Epithelial cell of esophagus (primary cell): ENCODE results near the gene TGFB3.

Experiments used
- DNase-seq: peaks from one replicate; pipeline ENCODE4 v3.0.0; 2010; ENCODE audit warnings: low read depth
- H3K4me3 ChIP-seq: 2 replicates; pipeline ENCODE4 v1.5.1; 2011; ENCODE audit warnings: mild to moderate bottlenecking, low read length, control low read depth
- TF ChIP-seq, protein P1 (sequence below): IDR thresholded peaks from 2 replicates; pipeline ENCODE4 v1.5.1; 2011; ENCODE audit warnings: low read depth, mild to moderate bottlenecking, low read length, control low read depth, inconsistent platforms; ENCODE audit not compliant: insufficient read depth; ENCODE audit errors: missing control alignments

The TGFB3 gene

DNA sequence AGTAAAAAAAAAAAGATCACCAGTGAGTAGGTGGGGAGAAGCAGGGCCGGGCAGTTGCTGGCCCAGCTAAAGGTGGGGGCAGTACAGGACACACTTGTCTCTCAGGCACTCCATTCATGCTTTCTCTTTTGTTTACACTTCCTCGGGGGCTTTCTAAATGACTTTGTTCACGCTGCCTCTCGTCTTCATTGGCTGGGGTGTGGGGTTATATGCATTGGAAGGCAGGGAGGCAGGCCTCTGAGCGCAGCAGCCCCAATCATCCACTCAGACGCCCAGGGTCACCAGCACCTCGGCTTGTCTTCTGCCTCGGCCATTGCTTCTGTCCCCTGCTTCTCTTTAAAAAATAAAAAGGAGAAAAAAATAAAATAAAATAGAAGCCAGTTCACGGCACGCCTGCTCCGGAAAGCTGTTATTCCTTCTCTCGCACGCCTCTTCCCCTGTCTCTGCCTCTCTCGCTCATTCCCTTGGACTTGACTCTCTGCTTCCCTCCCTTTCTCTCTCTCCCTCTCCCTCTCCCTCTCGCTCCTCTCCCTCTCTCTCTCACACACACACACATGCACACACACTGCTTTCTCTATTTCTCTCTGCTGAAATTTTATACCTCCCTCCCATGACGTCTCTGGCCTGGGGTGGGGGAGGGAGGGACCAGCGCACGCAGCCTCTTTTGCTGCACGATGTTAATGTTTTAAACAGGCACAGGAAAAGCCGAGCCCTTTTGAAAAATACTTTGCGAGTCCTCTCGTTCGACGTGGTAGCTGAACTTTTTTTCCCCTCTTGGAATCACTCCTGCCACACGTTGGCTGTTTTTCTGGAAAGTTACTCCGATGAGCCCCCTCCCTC lies at the start of gene TGFB3:
Gene TGFB3 (minus strand): TSS at position 570 of the 840 bp plus-strand sequence. CDS start 1,102 bp downstream, outside the sequence.
- TF ChIP-seq, protein P1, sequence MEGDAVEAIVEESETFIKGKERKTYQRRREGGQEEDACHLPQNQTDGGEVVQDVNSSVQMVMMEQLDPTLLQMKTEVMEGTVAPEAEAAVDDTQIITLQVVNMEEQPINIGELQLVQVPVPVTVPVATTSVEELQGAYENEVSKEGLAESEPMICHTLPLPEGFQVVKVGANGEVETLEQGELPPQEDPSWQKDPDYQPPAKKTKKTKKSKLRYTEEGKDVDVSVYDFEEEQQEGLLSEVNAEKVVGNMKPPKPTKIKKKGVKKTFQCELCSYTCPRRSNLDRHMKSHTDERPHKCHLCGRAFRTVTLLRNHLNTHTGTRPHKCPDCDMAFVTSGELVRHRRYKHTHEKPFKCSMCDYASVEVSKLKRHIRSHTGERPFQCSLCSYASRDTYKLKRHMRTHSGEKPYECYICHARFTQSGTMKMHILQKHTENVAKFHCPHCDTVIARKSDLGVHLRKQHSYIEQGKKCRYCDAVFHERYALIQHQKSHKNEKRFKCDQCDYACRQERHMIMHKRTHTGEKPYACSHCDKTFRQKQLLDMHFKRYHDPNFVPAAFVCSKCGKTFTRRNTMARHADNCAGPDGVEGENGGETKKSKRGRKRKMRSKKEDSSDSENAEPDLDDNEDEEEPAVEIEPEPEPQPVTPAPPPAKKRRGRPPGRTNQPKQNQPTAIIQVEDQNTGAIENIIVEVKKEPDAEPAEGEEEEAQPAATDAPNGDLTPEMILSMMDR: no peak
- peak; percentile 81 for DNase-seq
- H3K4me3 ChIP-seq: peak within 1 kb of the TSS; percentile 57

DNA sequence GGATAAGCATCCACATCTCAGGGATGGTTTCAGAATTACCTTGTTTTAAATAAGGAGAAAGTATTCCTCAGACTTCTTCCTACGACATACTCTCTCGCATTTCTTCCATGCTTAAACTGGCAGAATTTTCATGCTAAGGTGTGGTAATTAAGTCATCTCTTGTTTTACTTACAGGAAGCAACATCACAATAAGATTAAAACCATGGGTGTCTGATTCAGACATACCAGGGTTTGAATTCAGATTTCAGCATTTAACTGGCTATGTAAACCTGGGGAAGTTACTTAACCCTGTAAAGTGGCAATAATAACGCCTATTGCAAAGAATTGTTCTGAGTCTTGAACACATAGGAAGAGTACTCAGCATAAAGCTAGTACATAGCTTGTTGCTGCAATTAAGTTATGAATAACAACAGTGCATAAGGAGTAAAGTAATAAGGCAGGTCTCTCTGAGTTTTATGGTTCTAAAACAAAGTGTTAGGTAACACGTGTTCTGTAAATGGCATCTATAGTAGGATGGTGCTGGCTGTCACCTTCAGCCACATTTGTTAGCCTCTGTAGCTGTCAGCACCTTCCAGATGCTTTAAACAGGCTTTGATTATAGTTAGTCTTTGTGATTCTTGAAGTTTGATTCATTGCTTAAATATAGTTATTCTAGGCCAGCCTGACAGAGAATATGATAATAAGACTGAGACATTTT lies 42.6 kb upstream of the TGFB3 start:
- H3K4me3 ChIP-seq: no peak overlapping the region
- TF ChIP-seq, protein P1: no peak
- peak; percentile 70 for DNase-seq

DNA sequence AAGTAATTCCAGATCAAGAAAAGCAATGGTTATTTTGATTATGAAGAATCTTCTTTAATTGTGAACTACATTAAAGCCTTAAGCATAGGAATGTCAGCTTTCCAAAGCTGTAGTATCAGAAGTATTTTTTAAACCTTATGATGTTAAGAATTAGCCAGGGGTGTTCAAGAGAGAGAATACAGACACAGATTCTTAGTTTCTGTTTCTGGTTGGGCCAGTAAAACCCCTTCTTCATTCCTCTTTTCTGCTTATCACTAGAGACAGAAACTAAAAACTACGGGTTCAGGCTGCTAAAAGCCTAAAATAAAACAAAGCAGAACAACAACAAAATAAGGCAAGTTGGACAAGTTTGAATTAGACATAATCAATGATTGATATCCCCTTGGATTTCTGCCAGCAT lies 42.0 kb upstream of the TGFB3 start:
- no peak overlapping the region for H3K4me3 ChIP-seq
- no peak for DNase-seq
- TF ChIP-seq, protein P1: no peak

DNA sequence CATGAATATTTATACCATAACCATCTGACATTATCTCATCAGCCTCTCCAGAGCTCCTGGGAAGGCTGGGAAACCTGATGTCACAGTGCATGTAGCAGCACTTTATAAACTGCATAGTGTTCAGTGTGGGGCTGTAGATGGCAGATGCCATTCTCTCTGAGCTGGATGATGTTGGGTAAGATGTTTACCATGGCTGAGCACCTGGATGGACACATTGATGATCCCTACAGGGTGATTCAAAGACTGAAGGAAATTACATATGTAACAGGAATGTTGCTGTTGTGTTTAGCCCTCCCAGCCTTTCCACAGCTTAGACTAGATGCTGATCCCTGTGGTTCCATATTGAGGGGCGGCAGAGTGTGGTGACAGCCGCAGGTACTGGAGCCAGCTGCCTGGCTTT lies 41.2 kb upstream of the TGFB3 start:
- TF ChIP-seq, protein P1: no peak
- no peak overlapping the region for H3K4me3 ChIP-seq
- peak; percentile 89 for DNase-seq

DNA sequence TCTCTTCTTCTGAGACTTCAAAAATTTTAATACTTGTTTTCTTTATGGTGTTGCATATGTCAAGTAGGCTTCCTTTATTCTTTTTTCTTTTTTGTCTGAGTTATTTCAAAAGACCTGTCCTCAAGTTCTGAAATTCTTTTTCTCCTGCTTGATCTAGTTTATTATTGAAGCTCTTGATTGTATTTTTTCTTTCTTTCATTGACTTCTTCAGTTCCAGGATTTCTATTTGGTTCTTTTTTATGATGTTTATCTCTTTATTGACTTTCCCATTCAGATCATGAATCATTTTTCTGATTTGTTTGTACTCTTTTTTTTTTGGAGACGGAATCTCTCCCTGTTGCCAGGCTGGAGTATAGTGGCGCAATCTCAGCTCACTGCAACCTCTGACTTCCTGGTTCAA lies 37.9 kb upstream of the TGFB3 start:
- TF ChIP-seq, protein P1: no peak
- H3K4me3 ChIP-seq: no peak overlapping the region
- DNase-seq: no peak

DNA sequence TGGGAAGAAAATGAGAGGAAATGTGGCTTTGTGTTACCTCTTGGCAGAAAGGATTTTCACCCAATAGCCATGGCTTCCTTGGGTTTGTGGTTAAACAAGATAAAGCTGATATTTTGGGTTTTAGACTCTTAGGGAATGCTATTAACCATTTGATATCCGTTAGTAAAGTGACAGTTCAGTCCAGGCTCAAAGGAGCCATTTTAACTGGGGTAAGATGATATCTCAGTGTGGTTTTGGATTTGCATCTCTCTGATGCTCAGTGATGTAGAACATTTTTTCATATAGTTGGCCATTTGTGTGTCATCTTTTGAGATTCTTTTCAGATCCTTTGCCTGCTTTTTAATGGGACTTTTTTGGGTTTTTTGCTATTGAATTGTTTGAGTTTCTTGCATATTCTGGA lies 33.9 kb upstream of the TGFB3 start:
- TF ChIP-seq, protein P1: no peak
- no peak for DNase-seq
- no peak overlapping the region for H3K4me3 ChIP-seq
